SU-DHL-6 (cell line): ENCODE measurements around the gene CDSN.
"Not testable (repeated sequence)": the region's sequence is repeated elsewhere in the genome, so short reads cannot be mapped to it uniquely, and the experiment has no call there.

ENCODE experiments used
- CTCF ChIP-seq: fragments of 200-600 bp; sonication (generic); IDR thresholded peaks from one replicate; pipeline ENCODE4 v1.5.1; 2017; ENCODE audit warnings: antibody characterized with exemption, mild to moderate bottlenecking, low read length, moderate library complexity; ENCODE audit not compliant: insufficient read depth, poor library complexity, severe bottlenecking
- EZH2phosphoT487 ChIP-seq: fragments of 200-600 bp; sonication (generic), shearing (Covaris generic); conservative IDR thresholded peaks from 2 replicates; pipeline ENCODE4 v1.6.1; 2018; ENCODE audit warnings: mild to moderate bottlenecking, antibody characterized with exemption, low read length, moderate library complexity, mixed read lengths

DNA sequence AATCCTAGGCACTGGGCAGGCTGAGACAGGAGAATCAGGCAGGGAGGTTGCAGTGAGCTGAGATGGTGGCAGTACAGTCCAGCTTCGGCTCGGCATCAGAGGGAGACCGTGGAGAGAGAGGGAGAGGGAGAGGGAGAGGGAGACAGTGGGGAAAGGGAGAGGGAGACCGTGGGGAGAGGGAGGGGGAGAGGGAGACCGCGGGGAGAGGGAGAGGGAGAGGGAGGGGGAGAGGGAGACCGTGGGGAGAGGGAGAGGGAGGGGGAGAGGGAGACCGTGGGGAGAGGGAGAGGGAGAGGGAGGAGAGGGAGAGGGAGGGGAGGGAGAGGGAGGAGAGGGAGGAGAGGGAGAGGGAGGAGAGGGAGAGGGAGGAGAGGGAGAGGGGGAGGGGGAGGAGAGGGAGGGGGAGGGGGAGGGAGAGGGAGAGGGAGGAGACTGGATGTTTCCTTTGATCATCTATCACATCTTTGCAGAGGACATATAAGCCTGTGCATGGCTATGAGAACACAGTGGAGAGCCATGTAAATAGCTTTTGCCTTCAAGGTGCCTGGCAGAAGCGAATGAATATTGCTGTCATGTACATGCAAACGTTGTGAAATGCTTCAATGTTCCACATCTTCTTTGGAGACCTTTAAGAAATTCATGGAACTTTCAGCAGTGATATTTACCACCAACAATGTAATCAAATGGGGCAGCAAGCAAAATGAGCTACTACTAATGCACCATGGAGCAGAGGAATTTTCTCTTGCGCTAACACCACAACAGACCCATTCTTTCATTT, 52.2 kb downstream of the CDSN start:
- not testable (repeated sequence) for TF ChIP-seq CTCF, EZH2phosphoT487
